Astrocyte of the cerebellum (primary cell): ENCODE measurements around the gene NPAS2.

Source experiments
- DNase-seq: peaks from one replicate; pipeline ENCODE4 v3.0.0-alpha.2; 2011; ENCODE audit warnings: low read depth
- H3K4me3 ChIP-seq: 2 replicates; pipeline ENCODE4 v1.5.1; 2011; ENCODE audit warnings: mild to moderate bottlenecking, low read depth, low read length, moderate library complexity
- in situ Hi-C: cut with HindIII; loops from 2 replicates; pipeline ENCODE4 v1.10.0; 2017; ENCODE audit warnings: low sequenced_read_pairs
- TF ChIP-seq, protein P1 (sequence below): IDR thresholded peaks from 2 replicates; pipeline ENCODE4 v1.5.1; 2012; ENCODE audit warnings: low read length, low read depth, moderate library complexity, mild to moderate bottlenecking; ENCODE audit errors: missing control alignments

The NPAS2 gene

GRCh38 chr2:100956081-100956480 lies 136.1 kb downstream of the NPAS2 start:
- in situ Hi-C loops: no loop called here
- no peak overlapping the region for H3K4me3 ChIP-seq
- TF ChIP-seq, protein P1, sequence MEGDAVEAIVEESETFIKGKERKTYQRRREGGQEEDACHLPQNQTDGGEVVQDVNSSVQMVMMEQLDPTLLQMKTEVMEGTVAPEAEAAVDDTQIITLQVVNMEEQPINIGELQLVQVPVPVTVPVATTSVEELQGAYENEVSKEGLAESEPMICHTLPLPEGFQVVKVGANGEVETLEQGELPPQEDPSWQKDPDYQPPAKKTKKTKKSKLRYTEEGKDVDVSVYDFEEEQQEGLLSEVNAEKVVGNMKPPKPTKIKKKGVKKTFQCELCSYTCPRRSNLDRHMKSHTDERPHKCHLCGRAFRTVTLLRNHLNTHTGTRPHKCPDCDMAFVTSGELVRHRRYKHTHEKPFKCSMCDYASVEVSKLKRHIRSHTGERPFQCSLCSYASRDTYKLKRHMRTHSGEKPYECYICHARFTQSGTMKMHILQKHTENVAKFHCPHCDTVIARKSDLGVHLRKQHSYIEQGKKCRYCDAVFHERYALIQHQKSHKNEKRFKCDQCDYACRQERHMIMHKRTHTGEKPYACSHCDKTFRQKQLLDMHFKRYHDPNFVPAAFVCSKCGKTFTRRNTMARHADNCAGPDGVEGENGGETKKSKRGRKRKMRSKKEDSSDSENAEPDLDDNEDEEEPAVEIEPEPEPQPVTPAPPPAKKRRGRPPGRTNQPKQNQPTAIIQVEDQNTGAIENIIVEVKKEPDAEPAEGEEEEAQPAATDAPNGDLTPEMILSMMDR: no peak
- no peak for DNase-seq

- TF ChIP-seq, protein P1: no peak
- in situ Hi-C loops: no loop called here
- H3K4me3 ChIP-seq: no peak overlapping the region
- peak; percentile 80 for DNase-seq
These were observed 138.2 kb downstream of the NPAS2 start for GRCh38 chr2:100957996-100958653.

GRCh38 chr2:100959225-100959880 lies 139.4 kb downstream of the NPAS2 start:
- TF ChIP-seq, protein P1: no peak

GRCh38 chr2:100960688-100961087 lies 140.7 kb downstream of the NPAS2 start:
- no peak for DNase-seq
- H3K4me3 ChIP-seq: no peak overlapping the region
- TF ChIP-seq, protein P1: no peak
- in situ Hi-C loops: no loop called here

More at GRCh38 chr2:100959225-100959880, 139.4 kb downstream of the NPAS2 start:
- DNase-seq: no peak
- in situ Hi-C loops: no loop called here
- no peak overlapping the region for H3K4me3 ChIP-seq

DNA sequence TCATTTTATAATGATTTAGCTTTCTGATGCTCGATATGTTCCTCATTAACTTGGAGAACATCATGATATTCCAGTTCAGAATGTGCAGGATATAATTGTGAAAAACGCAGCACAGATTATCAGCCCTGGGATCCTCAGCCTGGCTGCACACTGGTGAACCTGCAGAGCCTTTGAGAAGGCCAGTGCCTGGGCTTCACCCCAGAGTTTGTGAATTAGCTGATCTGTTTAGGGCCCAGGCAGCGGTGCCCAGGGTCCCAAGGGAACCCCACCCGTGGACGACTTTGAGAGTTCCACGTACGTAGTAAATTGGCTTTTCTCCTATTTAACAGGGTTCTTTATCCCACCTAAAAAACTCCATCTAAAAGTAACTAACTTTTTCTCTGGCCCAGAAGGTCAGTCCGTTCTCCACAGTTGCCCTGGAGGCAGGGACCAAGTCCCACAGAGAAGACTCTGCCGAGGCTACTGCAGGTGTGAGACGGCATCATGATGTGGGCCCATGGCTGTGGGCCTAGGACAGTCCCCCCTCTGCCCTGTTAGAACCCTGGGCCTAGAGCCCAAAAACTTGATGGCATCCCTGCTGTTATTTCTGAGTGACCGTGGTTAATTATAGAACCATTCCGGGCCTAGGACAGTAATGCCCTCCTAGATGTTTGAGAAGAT lies 142.6 kb downstream of the NPAS2 start:
- no peak overlapping the region for H3K4me3 ChIP-seq
- in situ Hi-C loops: no loop called here
- TF ChIP-seq, protein P1: no peak
- DNase-seq: no peak

- no peak overlapping the region for H3K4me3 ChIP-seq
- in situ Hi-C loops: no loop called here
- DNase-seq: no peak
- TF ChIP-seq, protein P1: no peak
These were observed 143.1 kb downstream of the NPAS2 start for GRCh38 chr2:100963026-100963375.
